OCI-LY1 (cell line): Measurements from ENCODE around the gene GNG12.
A peak's percentile ranks its signal among the peaks of the same experiment; 100 is the strongest.

Experiments used
- H2AFZ ChIP-seq: fragments of 200-600 bp; sonication (generic), shearing (Covaris generic); 2 replicates; pipeline ENCODE4 v1.6.0; 2014; ENCODE audit warnings: antibody characterized with exemption, mild to moderate bottlenecking, low read length
- H3F3A ChIP-seq: fragments of 200-600 bp; sonication (generic), shearing (Covaris generic); 2 replicates; pipeline ENCODE4 v1.6.0; 2014; ENCODE audit warnings: mild to moderate bottlenecking, antibody characterized with exemption, low read length, moderate library complexity; ENCODE audit not compliant: insufficient read depth
- H3K27ac ChIP-seq: fragments of 200-600 bp; sonication (generic); 2 replicates; pipeline ENCODE4 v1.5.1; 2014; ENCODE audit warnings: low read length, mixed run types, mild to moderate bottlenecking, low read depth; ENCODE audit not compliant: poor library complexity, severe bottlenecking
- H3K27me3 ChIP-seq: fragments of 200-600 bp; sonication (generic); 2 replicates; pipeline ENCODE4 v1.6.0; 2014; ENCODE audit warnings: antibody characterized with exemption, mild to moderate bottlenecking, low read length, moderate library complexity; ENCODE audit not compliant: insufficient read depth
- H3K36me3 ChIP-seq: fragments of 200-600 bp; sonication (generic); 2 replicates; pipeline ENCODE4 v1.6.1; 2014; ENCODE audit warnings: mild to moderate bottlenecking, antibody characterized with exemption, low read length, moderate library complexity, mixed read lengths; ENCODE audit not compliant: insufficient read depth
- H3K4me1 ChIP-seq: fragments of 200-600 bp; sonication (generic); 2 replicates; pipeline ENCODE4 v1.5.1; 2014; ENCODE audit warnings: mild to moderate bottlenecking, low read length, moderate library complexity; ENCODE audit not compliant: insufficient read depth, severe bottlenecking
- H3K4me2 ChIP-seq: fragments of 200-600 bp; sonication (generic), shearing (Covaris generic); 2 replicates; pipeline ENCODE4 v1.6.1; 2014; ENCODE audit warnings: low read length
- H3K4me3 ChIP-seq: fragments of 200-600 bp; sonication (generic); 2 replicates; pipeline ENCODE4 v1.5.1; 2014; ENCODE audit warnings: low read length, low read depth, mild to moderate bottlenecking, mixed read lengths; ENCODE audit not compliant: poor library complexity, severe bottlenecking
- H3K79me2 ChIP-seq: fragments of 200-600 bp; shearing (Covaris generic); 2 replicates; pipeline ENCODE4 v1.6.1; 2016; ENCODE audit warnings: mixed run types, low read length, mixed read lengths; ENCODE audit not compliant: insufficient read depth
- H3K9ac ChIP-seq: fragments of 200-600 bp; sonication (generic), shearing (Covaris generic); 2 replicates; pipeline ENCODE4 v1.6.1; 2014; ENCODE audit warnings: mild to moderate bottlenecking, low read length, mixed read lengths
- H3K9me2 ChIP-seq: fragments of 200-600 bp; sonication (generic), shearing (Covaris generic); 2 replicates; pipeline ENCODE4 v1.6.1; 2014; ENCODE audit warnings: low read depth, mild to moderate bottlenecking, low read length, mixed read lengths
- H3K9me3 ChIP-seq: fragments of 200-600 bp; shearing (Covaris generic); 2 replicates; pipeline ENCODE4 v1.6.1; 2014; ENCODE audit warnings: low read length, mixed read lengths
- H4K20me1 ChIP-seq: fragments of 200-600 bp; sonication (generic), shearing (Covaris generic); 2 replicates; pipeline ENCODE4 v1.6.0; 2016; ENCODE audit warnings: mild to moderate bottlenecking, low read length; ENCODE audit not compliant: insufficient read depth
- EZH2 ChIP-seq: fragments of 200-600 bp; sonication (generic), shearing (Covaris generic); IDR thresholded peaks from 2 replicates; pipeline ENCODE4 v1.8.0; 2017; ENCODE audit warnings: borderline replicate concordance, mixed run types, mild to moderate bottlenecking, antibody characterized with exemption, low read length, moderate library complexity, mixed read lengths
- TF ChIP-seq, protein P1 (sequence below): fragments of 200-600 bp; sonication (generic), shearing (Covaris generic); IDR thresholded peaks from 2 replicates; pipeline ENCODE4 v1.5.1; 2017; ENCODE audit warnings: mild to moderate bottlenecking, antibody characterized with exemption, low read length, moderate library complexity, mixed read lengths

GNG12 gene

DNA sequence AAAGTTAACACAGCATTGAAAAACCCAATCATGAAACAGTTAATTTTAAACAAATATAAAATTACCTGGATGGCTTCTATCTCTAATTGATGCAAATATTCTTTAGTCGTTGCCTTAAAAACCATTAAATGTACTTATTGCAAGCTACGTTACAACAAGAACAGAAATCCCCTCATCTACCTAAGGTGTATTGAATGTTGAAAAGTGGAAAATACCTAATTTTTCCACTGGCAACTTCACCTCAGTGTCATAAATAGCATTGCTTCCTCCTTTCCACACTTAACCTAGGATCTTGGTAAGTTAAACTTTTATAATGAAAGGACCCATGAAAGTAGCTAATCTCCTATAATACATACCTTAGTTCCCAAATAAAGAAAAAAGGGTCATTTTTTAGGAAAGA is 142.9 kb downstream of the GNG12 start:
- no peaks in the 10 kb centered on the region for H4K20me1 ChIP-seq
- H3K9me3 ChIP-seq: no peaks in the 10 kb centered on the region
- H3K79me2 ChIP-seq: peaks cover 22% of the 10 kb centered on the region
- H3K9me2 ChIP-seq: no peaks in the 10 kb centered on the region
- TF ChIP-seq, protein P1, sequence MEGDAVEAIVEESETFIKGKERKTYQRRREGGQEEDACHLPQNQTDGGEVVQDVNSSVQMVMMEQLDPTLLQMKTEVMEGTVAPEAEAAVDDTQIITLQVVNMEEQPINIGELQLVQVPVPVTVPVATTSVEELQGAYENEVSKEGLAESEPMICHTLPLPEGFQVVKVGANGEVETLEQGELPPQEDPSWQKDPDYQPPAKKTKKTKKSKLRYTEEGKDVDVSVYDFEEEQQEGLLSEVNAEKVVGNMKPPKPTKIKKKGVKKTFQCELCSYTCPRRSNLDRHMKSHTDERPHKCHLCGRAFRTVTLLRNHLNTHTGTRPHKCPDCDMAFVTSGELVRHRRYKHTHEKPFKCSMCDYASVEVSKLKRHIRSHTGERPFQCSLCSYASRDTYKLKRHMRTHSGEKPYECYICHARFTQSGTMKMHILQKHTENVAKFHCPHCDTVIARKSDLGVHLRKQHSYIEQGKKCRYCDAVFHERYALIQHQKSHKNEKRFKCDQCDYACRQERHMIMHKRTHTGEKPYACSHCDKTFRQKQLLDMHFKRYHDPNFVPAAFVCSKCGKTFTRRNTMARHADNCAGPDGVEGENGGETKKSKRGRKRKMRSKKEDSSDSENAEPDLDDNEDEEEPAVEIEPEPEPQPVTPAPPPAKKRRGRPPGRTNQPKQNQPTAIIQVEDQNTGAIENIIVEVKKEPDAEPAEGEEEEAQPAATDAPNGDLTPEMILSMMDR: no peak
- no peak for TF ChIP-seq EZH2
- H3K4me3 ChIP-seq: no peak overlapping the region
- no peak overlapping the region for H3K9ac ChIP-seq
- peak overlapping the region; percentile 34 for H3K27ac ChIP-seq
- H2AFZ ChIP-seq: no peak overlapping the region
- peaks cover 34% of the 10 kb centered on the region for H3K4me1 ChIP-seq
- no peaks in the 10 kb centered on the region for H3K27me3 ChIP-seq
- H3K36me3 ChIP-seq: peaks cover 53% of the 10 kb centered on the region
- no peak overlapping the region for H3K4me2 ChIP-seq
- H3F3A ChIP-seq: peaks cover 26% of the 10 kb centered on the region

- Histone ChIP-seq H3K4me3 (no peak overlapping the region), H3K9me2 (no peaks in the 10 kb centered on the region), H4K20me1 (no peaks in the 10 kb centered on the region), H2AFZ (no peak overlapping the region), H3F3A (peaks cover 26% of the 10 kb centered on the region), H3K4me2 (no peak overlapping the region), H3K9me3 (no peaks in the 10 kb centered on the region), H3K9ac (no peak overlapping the region), H3K27me3 (no peaks in the 10 kb centered on the region), H3K4me1 (peaks cover 34% of the 10 kb centered on the region), H3K79me2 (peaks cover 23% of the 10 kb centered on the region), H3K27ac (peak overlapping the region; percentile 82), H3K36me3 (peaks cover 56% of the 10 kb centered on the region)
- TF ChIP-seq, protein P1: no peak
- no peak for TF ChIP-seq EZH2
These were observed 143.3 kb downstream of the GNG12 start for GRCh38 chr1:67690018-67690363.

DNA sequence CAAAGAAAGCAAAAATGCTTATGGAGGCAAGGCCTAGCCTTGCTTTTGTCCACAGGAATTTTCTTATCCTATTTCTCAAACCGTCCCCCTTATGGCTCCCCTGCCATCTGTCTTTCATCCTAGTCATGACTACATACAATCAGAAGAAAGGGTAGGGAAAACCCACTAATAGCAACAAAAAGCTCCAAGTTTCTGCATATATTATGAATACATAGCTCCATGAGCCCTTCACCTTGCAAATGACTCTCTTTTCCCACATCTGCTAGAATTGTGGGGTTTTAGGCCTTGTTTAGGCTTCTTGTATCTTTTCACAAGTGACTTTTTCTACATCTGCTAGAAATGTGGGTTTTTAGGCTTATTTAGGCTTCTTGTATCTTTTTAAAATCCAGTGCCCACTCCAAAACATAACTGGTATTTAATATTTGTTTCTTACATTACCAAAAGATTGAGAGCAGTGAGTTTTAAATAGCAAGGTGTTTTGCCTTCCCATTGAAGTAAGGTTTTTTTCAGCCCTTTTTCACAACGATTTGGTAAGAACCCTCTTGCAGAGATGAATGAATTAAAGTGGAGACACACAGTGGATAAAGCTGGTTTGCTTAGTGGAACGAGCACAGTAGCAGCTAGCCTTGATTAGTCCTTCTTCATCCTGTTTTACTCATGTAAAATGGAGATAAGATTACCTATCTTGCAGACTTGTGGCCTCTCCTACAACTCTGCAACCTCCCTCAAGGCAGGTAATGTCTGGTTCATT is 143.8 kb downstream of the GNG12 start:
- Histone ChIP-seq H3K4me1 (peaks cover 37% of the 10 kb centered on the region), H3K9me2 (no peaks in the 10 kb centered on the region), H3K79me2 (peaks cover 23% of the 10 kb centered on the region), H3K9ac (no peak overlapping the region; the same call in 1 of the 2 replicates), H3K4me2 (peak overlapping the region; percentile 30; the same call in 1 of the 2 replicates), H3F3A (peaks cover 26% of the 10 kb centered on the region), H3K4me3 (no peak overlapping the region), H3K9me3 (no peaks in the 10 kb centered on the region), H2AFZ (no peak overlapping the region), H3K27me3 (no peaks in the 10 kb centered on the region), H4K20me1 (no peaks in the 10 kb centered on the region), H3K36me3 (peaks cover 56% of the 10 kb centered on the region), H3K27ac (peak overlapping the region; percentile 82)
- TF ChIP-seq EZH2: no peak
- TF ChIP-seq, protein P1: no peak
